H9 (cell line): ENCODE results near the gene TBC1D9B. TPM values are rescaled to one million over a fixed set of nuclear protein-coding genes. Genes with fewer than 3 reads are reported as not detected.

Source experiments
- DNase-seq: peaks from one replicate; pipeline ENCODE4 v3.0.0-alpha.2; 2017
- H2AFZ ChIP-seq: one replicate; pipeline ENCODE4 v1.6.1; 2013; ENCODE audit warnings: mild to moderate bottlenecking, low read length, control low read depth, moderate library complexity
- H2AK5ac ChIP-seq: 2 replicates; pipeline ENCODE4 v1.6.1; 2013; ENCODE audit warnings: low read length, control low read depth, mixed read lengths; ENCODE audit not compliant: insufficient read length
- H2BK120ac ChIP-seq: one replicate; pipeline ENCODE4 v1.6.1; 2013; ENCODE audit warnings: low read depth, mild to moderate bottlenecking, low read length, control low read depth, inconsistent platforms; ENCODE audit not compliant: poor library complexity, severe bottlenecking
- H2BK12ac ChIP-seq: 2 replicates; pipeline ENCODE4 v1.6.1; 2013; ENCODE audit warnings: low read length, control low read depth, mixed read lengths, low read depth; ENCODE audit not compliant: insufficient read length
- H2BK15ac ChIP-seq: 2 replicates; pipeline ENCODE4 v1.6.1; 2013; ENCODE audit warnings: low read depth, low read length, control low read depth
- H2BK20ac ChIP-seq: one replicate; pipeline ENCODE4 v1.6.1; 2013; ENCODE audit warnings: low read depth, mild to moderate bottlenecking, low read length, control low read depth, inconsistent platforms; ENCODE audit not compliant: poor library complexity, severe bottlenecking
- H2BK5ac ChIP-seq: 2 replicates; pipeline ENCODE4 v1.6.1; 2013; ENCODE audit warnings: low read length, control low read depth, mixed read lengths; ENCODE audit not compliant: insufficient read length
- H3K14ac ChIP-seq: 2 replicates; pipeline ENCODE4 v1.6.1; 2013; ENCODE audit warnings: low read length, control low read depth; ENCODE audit not compliant: insufficient read depth
- H3K18ac ChIP-seq: 2 replicates; pipeline ENCODE4 v1.6.1; 2013; ENCODE audit warnings: low read depth, mild to moderate bottlenecking, mixed read lengths, low read length, control low read depth; ENCODE audit not compliant: insufficient read length
- H3K23ac ChIP-seq: 2 replicates; pipeline ENCODE4 v1.6.1; 2013; ENCODE audit warnings: low read length, control low read depth, mixed read lengths, low read depth; ENCODE audit not compliant: insufficient read length
- H3K23me2 ChIP-seq: 2 replicates; pipeline ENCODE4 v1.6.1; 2013; ENCODE audit warnings: low read depth, mild to moderate bottlenecking, mixed read lengths, low read length, control low read depth; ENCODE audit not compliant: insufficient read length, poor library complexity, severe bottlenecking
- H3K27ac ChIP-seq: 2 replicates; pipeline ENCODE4 v1.5.1; 2013; ENCODE audit warnings: low read length, control low read depth, mixed read lengths, low read depth; ENCODE audit not compliant: insufficient read length
- H3K27me3 ChIP-seq: 2 replicates; pipeline ENCODE4 v1.6.1; 2013; ENCODE audit warnings: low read length, control low read depth, inconsistent platforms; ENCODE audit not compliant: insufficient read depth
- H3K4ac ChIP-seq: 2 replicates; pipeline ENCODE4 v1.6.1; 2013; ENCODE audit warnings: low read depth, mild to moderate bottlenecking, control low read depth, inconsistent platforms, low read length, moderate library complexity
- H3K4me1 ChIP-seq: 2 replicates; pipeline ENCODE4 v1.6.1; 2013; ENCODE audit warnings: low read length, control low read depth, inconsistent platforms; ENCODE audit not compliant: insufficient read depth
- H3K4me2 ChIP-seq: 2 replicates; pipeline ENCODE4 v1.6.1; 2013; ENCODE audit warnings: low read length, control low read depth, mixed read lengths; ENCODE audit not compliant: insufficient read length, insufficient read depth
- H3K56ac ChIP-seq: 2 replicates; pipeline ENCODE4 v1.6.1; 2013; ENCODE audit warnings: low read depth, mild to moderate bottlenecking, mixed read lengths, low read length, control low read depth; ENCODE audit not compliant: insufficient read length
- H3K79me1 ChIP-seq: 2 replicates; pipeline ENCODE4 v1.6.1; 2013; ENCODE audit warnings: low read depth, mild to moderate bottlenecking, moderate library complexity, low read length, control low read depth, inconsistent platforms; ENCODE audit not compliant: insufficient read depth, poor library complexity, severe bottlenecking
- H3K79me2 ChIP-seq: 2 replicates; pipeline ENCODE4 v1.6.1; 2013; ENCODE audit warnings: low read length, control low read depth, inconsistent platforms; ENCODE audit not compliant: insufficient read depth
- H3K9ac ChIP-seq: 2 replicates; pipeline ENCODE4 v1.6.1; 2013; ENCODE audit warnings: low read length, control low read depth, mixed read lengths; ENCODE audit not compliant: insufficient read length; ENCODE audit errors: extremely low read depth
- H3K9me3 ChIP-seq: one replicate; pipeline ENCODE4 v1.6.1; 2013; ENCODE audit warnings: low read depth, low read length, inconsistent platforms; ENCODE audit not compliant: control insufficient read depth
- H3T11ph ChIP-seq: one replicate; pipeline ENCODE4 v1.6.1; 2013; ENCODE audit warnings: mild to moderate bottlenecking, low read length, control low read depth, inconsistent platforms
- H4K20me1 ChIP-seq: one replicate; pipeline ENCODE4 v1.6.1; 2013; ENCODE audit not compliant: control insufficient read depth, insufficient read length, insufficient read depth
- H4K5ac ChIP-seq: 2 replicates; pipeline ENCODE4 v1.6.1; 2013; ENCODE audit warnings: low read depth, mild to moderate bottlenecking, mixed read lengths, low read length, control low read depth; ENCODE audit not compliant: insufficient read length
- H4K8ac ChIP-seq: replicated peaks from 2 replicates; pipeline ENCODE4 v1.6.1; 2013; ENCODE audit warnings: low read length, control low read depth, mixed read lengths, low read depth; ENCODE audit not compliant: insufficient read length
- H4K91ac ChIP-seq: 2 replicates; pipeline ENCODE4 v1.6.1; 2013; ENCODE audit warnings: low read depth, mild to moderate bottlenecking, moderate library complexity, mixed read lengths, low read length, control low read depth; ENCODE audit not compliant: insufficient read length
- H3K27ac Mint-ChIP-seq, 3 experiments: 2 replicates in 2 of 3; 3 replicates in 1 of 3; pipeline ENCODE4 v1.8.0; 2020 to 2021; ENCODE audit warnings: mixed read lengths in 3 of 3, mild to moderate bottlenecking in 1 of 3, moderate library complexity in 1 of 3
- H3K27me3 Mint-ChIP-seq: 2 replicates; pipeline ENCODE4 v1.8.0; 2021; ENCODE audit warnings: low read depth, mild to moderate bottlenecking, moderate library complexity, mixed read lengths
- H3K36me3 Mint-ChIP-seq, 3 experiments: 2 replicates in 2 of 3; 3 replicates in 1 of 3; pipeline ENCODE4 v1.8.0; 2020 to 2021; ENCODE audit warnings: low read depth in 3 of 3, mixed read lengths in 3 of 3; ENCODE audit not compliant: insufficient read depth in 1 of 3
- H3K4me1 Mint-ChIP-seq, 2 experiments: 2 replicates each; pipeline ENCODE4 v1.8.0; 2020; ENCODE audit warnings: mixed read lengths in 2 of 2
- H3K4me3 Mint-ChIP-seq, 2 experiments: 2 replicates in 1 of 2; 3 replicates in 1 of 2; pipeline ENCODE4 v1.8.0; 2020 to 2021; ENCODE audit warnings: mild to moderate bottlenecking in 2 of 2, mixed read lengths in 2 of 2, moderate library complexity in 1 of 2
- H3K9me3 Mint-ChIP-seq, 2 experiments: 2 replicates in 1 of 2; 3 replicates in 1 of 2; pipeline ENCODE4 v1.8.0; 2020; ENCODE audit warnings: mild to moderate bottlenecking in 2 of 2, mixed read lengths in 2 of 2, moderate library complexity in 1 of 2
- CTCF ChIP-seq: fragments of 200-600 bp; sonication (generic); conservative IDR thresholded peaks from 3 replicates; pipeline ENCODE4 v1.8.0; 2021; ENCODE audit warnings: antibody characterized with exemption, mild to moderate bottlenecking
- WGBS: extraction: QIAGEN DNeasy Blood & Tissue Kit; methylation state at CpG from one replicate; pipeline ENCODE4 v1.1.7; 2013; ENCODE audit warnings: missing lambda C conversion rate, low lambda C conversion rate, mixed read lengths; ENCODE audit not compliant: insufficient read length; ENCODE audit errors: extremely low coverage; 5-methylcytosine and 5-hydroxymethylcytosine counted together
- total RNA-seq: library from RNA; stranded (reverse); gene quantifications from 2 replicates; pipeline ENCODE4 v1.2.1, GENCODE V29; 2021

TBC1D9B gene
- total RNA-seq, 1 experiment from 2014 or later, result 62.1 TPM

- H4K20me1 ChIP-seq, result no peaks in the 10 kb centered on the region
- H2BK5ac ChIP-seq, result no peak overlapping the region
- Mint-ChIP-seq H3K27ac (no peak overlapping the region), H3K36me3 (peaks cover 0 to 5% (median 0%) of the 10 kb centered on the region in 3 experiments; a peak in 3 of 7 replicates), H3K4me3 (no peak overlapping the region), H3K27me3 (no peaks in the 10 kb centered on the region), H3K4me1 (no peaks in the 10 kb centered on the region), H3K9me3 (no peaks in the 10 kb centered on the region)
- H3K4me2 ChIP-seq, result no peak overlapping the region
- H4K91ac ChIP-seq, result no peak overlapping the region
- 97% methylated on average over 5 of the region's 13 CpGs for WGBS
- no peak overlapping the region for H2AFZ ChIP-seq
- H3T11ph ChIP-seq, result no peak overlapping the region
- H3K18ac ChIP-seq, result no peak overlapping the region
- H3K9ac ChIP-seq, result no peak overlapping the region
- no peak overlapping the region for H2AK5ac ChIP-seq
- H3K14ac ChIP-seq, result no peak overlapping the region
- no peak overlapping the region for H4K5ac ChIP-seq
- no peaks in the 10 kb centered on the region for H3K23me2 ChIP-seq
- no peaks in the 10 kb centered on the region for H3K79me1 ChIP-seq
- H3K56ac ChIP-seq, result no peak overlapping the region
- H3K9me3 ChIP-seq, result no peaks in the 10 kb centered on the region
- no peaks in the 10 kb centered on the region for H3K4me1 ChIP-seq
- H4K8ac ChIP-seq, result no peak overlapping the region
- no peak overlapping the region for H2BK15ac ChIP-seq
- no peak overlapping the region for H2BK20ac ChIP-seq
- no peak for TF ChIP-seq CTCF
- H3K79me2 ChIP-seq, result no peaks in the 10 kb centered on the region
- H3K4ac ChIP-seq, result no peak overlapping the region
- H2BK120ac ChIP-seq, result no peak overlapping the region
- H2BK12ac ChIP-seq, result no peak overlapping the region
- no peak overlapping the region for H3K27ac ChIP-seq
- DNase-seq, result no peak
- H3K23ac ChIP-seq, result no peak overlapping the region
- H3K27me3 ChIP-seq, result no peaks in the 10 kb centered on the region
Observed at GRCh38 chr5:179936976-179937681, 29.4 kb upstream of the TBC1D9B start.
